Measurements from ENCODE around the gene TMEM273.

Gene TMEM273

DNA sequence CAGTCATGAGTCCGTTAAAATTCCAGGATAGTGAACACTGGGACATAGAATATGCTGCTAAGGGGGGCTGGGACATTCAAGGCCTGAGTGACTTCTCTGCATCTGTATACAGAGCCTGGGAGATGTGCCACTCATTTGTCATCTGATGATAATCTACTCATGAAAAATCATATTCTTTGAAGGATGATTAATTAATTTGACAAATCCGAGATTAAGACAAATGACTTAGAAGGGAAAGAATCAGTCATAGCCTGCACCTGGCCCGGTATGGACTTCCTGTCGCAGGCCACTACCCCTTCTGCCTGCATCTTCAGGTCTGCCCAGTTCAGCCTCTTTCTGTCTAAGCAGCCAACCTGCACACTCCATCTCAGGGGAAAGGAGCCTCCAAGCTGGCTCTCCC, 35.5 kb downstream of the TMEM273 start:
- Histone ChIP-seq H3K27me3 (ENCODE audit: insufficient read depth, low read length, poor library complexity) (no peaks in the 10 kb centered on the region), H3K4me2 (ENCODE audit: insufficient read depth, low read length) (no peak overlapping the region), H4K20me1 (ENCODE audit: insufficient read depth, low read length) (no peaks in the 10 kb centered on the region), H3K4me3 (ENCODE audit: low read depth in 1 of 2, low read length in 2 of 2) (no peak overlapping the region), H3K4me1 (ENCODE audit: insufficient read depth, low read length) (peaks cover 10% of the 10 kb centered on the region), H3K36me3 (ENCODE audit: insufficient read depth, low read length) (no peaks in the 10 kb centered on the region), H3K9me3 (ENCODE audit: insufficient read depth, low read length, severe bottlenecking) (no peaks in the 10 kb centered on the region), H3K9ac (ENCODE audit: low read depth, low read length) (no peak overlapping the region), H2AFZ (ENCODE audit: low read depth, low read length) (no peak overlapping the region), H3K79me2 (ENCODE audit: insufficient read depth, low read length) (no peaks in the 10 kb centered on the region), H3K27ac (ENCODE audit: low read length) (no peak overlapping the region)
- ATAC-seq (ENCODE audit: insufficient read depth, low read depth): no peak
- DNase-seq: no peak
- TF ChIP-seq, protein P1, sequence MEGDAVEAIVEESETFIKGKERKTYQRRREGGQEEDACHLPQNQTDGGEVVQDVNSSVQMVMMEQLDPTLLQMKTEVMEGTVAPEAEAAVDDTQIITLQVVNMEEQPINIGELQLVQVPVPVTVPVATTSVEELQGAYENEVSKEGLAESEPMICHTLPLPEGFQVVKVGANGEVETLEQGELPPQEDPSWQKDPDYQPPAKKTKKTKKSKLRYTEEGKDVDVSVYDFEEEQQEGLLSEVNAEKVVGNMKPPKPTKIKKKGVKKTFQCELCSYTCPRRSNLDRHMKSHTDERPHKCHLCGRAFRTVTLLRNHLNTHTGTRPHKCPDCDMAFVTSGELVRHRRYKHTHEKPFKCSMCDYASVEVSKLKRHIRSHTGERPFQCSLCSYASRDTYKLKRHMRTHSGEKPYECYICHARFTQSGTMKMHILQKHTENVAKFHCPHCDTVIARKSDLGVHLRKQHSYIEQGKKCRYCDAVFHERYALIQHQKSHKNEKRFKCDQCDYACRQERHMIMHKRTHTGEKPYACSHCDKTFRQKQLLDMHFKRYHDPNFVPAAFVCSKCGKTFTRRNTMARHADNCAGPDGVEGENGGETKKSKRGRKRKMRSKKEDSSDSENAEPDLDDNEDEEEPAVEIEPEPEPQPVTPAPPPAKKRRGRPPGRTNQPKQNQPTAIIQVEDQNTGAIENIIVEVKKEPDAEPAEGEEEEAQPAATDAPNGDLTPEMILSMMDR (IDR thresholded peaks at IDR 0.05; ENCODE audit: borderline replicate concordance, extremely low read depth, low read length, poor library complexity, severe bottlenecking): no peak
- TF ChIP-seq EZH2 (IDR thresholded peaks at IDR 0.05; ENCODE audit: borderline replicate concordance, low read depth, low read length, severe bottlenecking): no peak

DNA sequence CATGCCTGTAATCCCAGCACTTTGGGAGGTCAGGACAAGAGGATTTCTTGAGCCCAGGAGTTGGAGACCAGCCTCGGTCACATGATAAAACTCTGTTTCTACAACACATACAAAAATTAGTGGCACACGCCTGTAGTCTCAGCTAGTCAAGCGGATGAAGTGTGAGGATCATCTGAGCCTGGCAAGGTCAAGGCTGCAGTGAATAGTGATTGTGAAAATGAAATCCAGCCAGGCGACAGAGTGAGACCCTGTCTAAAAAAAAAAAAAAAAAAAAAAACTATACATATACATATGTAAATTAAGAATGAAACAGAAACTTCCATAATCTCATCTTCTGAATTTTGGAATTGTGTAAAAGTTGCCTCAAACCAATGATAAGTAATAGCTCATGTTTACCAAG, 36.2 kb downstream of the TMEM273 start:
- Histone ChIP-seq H3K27me3 (ENCODE audit: insufficient read depth, low read length, poor library complexity) (no peaks in the 10 kb centered on the region), H3K79me2 (ENCODE audit: insufficient read depth, low read length) (no peaks in the 10 kb centered on the region), H4K20me1 (ENCODE audit: insufficient read depth, low read length) (no peaks in the 10 kb centered on the region), H3K4me1 (ENCODE audit: insufficient read depth, low read length) (peaks cover 8% of the 10 kb centered on the region), H3K27ac (ENCODE audit: low read length) (no peak overlapping the region), H3K9me3 (ENCODE audit: insufficient read depth, low read length, severe bottlenecking) (no peaks in the 10 kb centered on the region), H3K36me3 (ENCODE audit: insufficient read depth, low read length) (no peaks in the 10 kb centered on the region), H3K4me2 (ENCODE audit: insufficient read depth, low read length) (no peak overlapping the region), H3K9ac (ENCODE audit: low read depth, low read length) (no peak overlapping the region), H3K4me3 (ENCODE audit: low read depth in 1 of 2, low read length in 2 of 2) (no peak overlapping the region), H2AFZ (ENCODE audit: low read depth, low read length) (no peak overlapping the region)
- no peak for TF ChIP-seq EZH2 (IDR thresholded peaks at IDR 0.05; ENCODE audit: borderline replicate concordance, low read depth, low read length, severe bottlenecking)
- TF ChIP-seq, protein P1 (IDR thresholded peaks at IDR 0.05; ENCODE audit: borderline replicate concordance, extremely low read depth, low read length, poor library complexity, severe bottlenecking): no peak
- ATAC-seq (ENCODE audit: insufficient read depth, low read depth) (no peak), DNase-seq (no peak)

DNA sequence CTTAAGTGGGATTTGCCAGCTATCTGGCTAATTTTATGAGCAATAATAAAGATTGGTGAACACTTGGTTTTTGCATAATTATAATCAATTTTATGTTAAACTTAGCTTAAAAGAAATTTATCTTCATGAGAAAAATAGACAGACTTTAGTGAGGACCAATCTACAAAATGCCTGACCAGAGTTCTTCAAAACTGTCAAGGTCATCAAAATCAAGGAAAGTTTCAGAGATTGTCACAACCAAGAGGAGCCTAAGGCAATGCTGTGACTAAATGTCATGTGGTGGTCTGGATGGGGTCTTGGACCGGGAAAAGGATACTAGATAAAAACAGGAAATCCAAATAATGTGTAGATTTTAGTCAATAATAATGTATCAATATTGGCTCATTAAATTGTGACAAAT, 36.7 kb downstream of the TMEM273 start:
- H3K9ac ChIP-seq (ENCODE audit: low read depth, low read length): no peak overlapping the region
- H3K79me2 ChIP-seq (ENCODE audit: insufficient read depth, low read length): no peaks in the 10 kb centered on the region
- DNase-seq (no peak), ATAC-seq (ENCODE audit: insufficient read depth, low read depth) (no peak)
- no peak overlapping the region for H2AFZ ChIP-seq (ENCODE audit: low read depth, low read length)
- H3K27me3 ChIP-seq (ENCODE audit: insufficient read depth, low read length, poor library complexity): no peaks in the 10 kb centered on the region
- no peak overlapping the region for H3K4me3 ChIP-seq (ENCODE audit: low read depth in 1 of 2, low read length in 2 of 2)
- no peaks in the 10 kb centered on the region for H3K9me3 ChIP-seq (ENCODE audit: insufficient read depth, low read length, severe bottlenecking)
- no peaks in the 10 kb centered on the region for H4K20me1 ChIP-seq (ENCODE audit: insufficient read depth, low read length)
- no peak overlapping the region for H3K4me2 ChIP-seq (ENCODE audit: insufficient read depth, low read length)
- TF ChIP-seq, protein P1 (IDR thresholded peaks at IDR 0.05; ENCODE audit: borderline replicate concordance, extremely low read depth, low read length, poor library complexity, severe bottlenecking): no peak
- no peak for TF ChIP-seq EZH2 (IDR thresholded peaks at IDR 0.05; ENCODE audit: borderline replicate concordance, low read depth, low read length, severe bottlenecking)
- no peaks in the 10 kb centered on the region for H3K36me3 ChIP-seq (ENCODE audit: insufficient read depth, low read length)
- H3K4me1 ChIP-seq (ENCODE audit: insufficient read depth, low read length): peaks cover 8% of the 10 kb centered on the region
- no peak overlapping the region for H3K27ac ChIP-seq (ENCODE audit: low read length)

DNA sequence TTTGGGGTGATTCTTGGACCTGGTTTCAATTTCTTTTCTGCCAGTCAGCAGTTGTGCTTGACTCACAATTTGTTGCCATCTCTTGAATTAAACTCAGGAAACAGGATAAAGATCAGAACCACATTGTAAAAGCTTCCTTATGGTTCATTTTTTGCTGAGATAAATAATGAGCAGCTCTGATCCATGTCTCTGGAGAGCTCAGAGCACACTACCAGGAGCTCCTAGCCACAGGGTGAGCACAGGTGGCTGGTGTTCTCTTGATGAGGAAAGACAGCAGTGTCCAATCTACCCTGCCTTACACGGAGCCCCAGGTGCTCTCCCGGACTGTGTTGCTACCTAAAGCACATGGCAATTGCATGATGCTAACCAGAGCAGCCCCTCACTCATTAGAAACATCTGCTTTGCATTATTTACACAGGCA, 37.2 kb downstream of the TMEM273 start:
- Histone ChIP-seq H3K36me3 (ENCODE audit: insufficient read depth, low read length) (no peaks in the 10 kb centered on the region), H3K4me2 (ENCODE audit: insufficient read depth, low read length) (no peak overlapping the region), H3K9me3 (ENCODE audit: insufficient read depth, low read length, severe bottlenecking) (no peaks in the 10 kb centered on the region), H4K20me1 (ENCODE audit: insufficient read depth, low read length) (no peaks in the 10 kb centered on the region), H3K4me1 (ENCODE audit: insufficient read depth, low read length) (peaks cover 8% of the 10 kb centered on the region), H3K27me3 (ENCODE audit: insufficient read depth, low read length, poor library complexity) (no peaks in the 10 kb centered on the region), H3K4me3 (ENCODE audit: low read depth in 1 of 2, low read length in 2 of 2) (no peak overlapping the region), H3K27ac (ENCODE audit: low read length) (no peak overlapping the region), H3K9ac (ENCODE audit: low read depth, low read length) (no peak overlapping the region), H3K79me2 (ENCODE audit: insufficient read depth, low read length) (no peaks in the 10 kb centered on the region), H2AFZ (ENCODE audit: low read depth, low read length) (no peak overlapping the region)
- DNase-seq (no peak), ATAC-seq (ENCODE audit: insufficient read depth, low read depth) (peak; percentile 70)
- TF ChIP-seq, protein P1 (IDR thresholded peaks at IDR 0.05; ENCODE audit: borderline replicate concordance, extremely low read depth, low read length, poor library complexity, severe bottlenecking): no peak
- no peak for TF ChIP-seq EZH2 (IDR thresholded peaks at IDR 0.05; ENCODE audit: borderline replicate concordance, low read depth, low read length, severe bottlenecking)

All from DND-41 (cell line).